GM21381 (cell line): ENCODE data around the gene SLC12A4.

Experiments
- ATAC-seq: cut with Tn5 transposase; IDR thresholded peaks from one replicate; pipeline ENCODE4 v1.9.1; 2021; ENCODE audit warnings: mild to moderate bottlenecking, moderate library complexity; ENCODE audit not compliant: unreplicated experiment

The SLC12A4 gene

DNA sequence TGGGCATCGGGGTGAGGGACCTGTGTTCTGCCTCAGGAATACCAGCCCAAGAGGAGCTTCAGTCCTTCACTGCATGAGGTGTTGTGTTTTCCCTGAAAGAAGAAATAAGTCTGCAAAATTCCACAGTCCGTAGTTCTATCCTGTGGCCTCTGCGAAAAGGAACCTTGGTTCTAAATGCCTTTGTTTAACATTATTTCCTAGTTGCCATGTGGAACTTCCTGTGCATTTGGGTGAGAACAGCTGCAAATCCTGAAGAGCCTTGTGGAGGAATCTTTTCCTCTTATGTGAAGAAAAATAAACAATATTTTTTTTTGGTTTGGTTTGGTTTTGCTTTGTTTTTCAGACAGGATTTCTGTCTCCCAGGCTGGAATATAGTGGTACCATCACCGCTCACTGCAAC lies 65.6 kb downstream of the SLC12A4 start:
- ATAC-seq, result no peak

DNA sequence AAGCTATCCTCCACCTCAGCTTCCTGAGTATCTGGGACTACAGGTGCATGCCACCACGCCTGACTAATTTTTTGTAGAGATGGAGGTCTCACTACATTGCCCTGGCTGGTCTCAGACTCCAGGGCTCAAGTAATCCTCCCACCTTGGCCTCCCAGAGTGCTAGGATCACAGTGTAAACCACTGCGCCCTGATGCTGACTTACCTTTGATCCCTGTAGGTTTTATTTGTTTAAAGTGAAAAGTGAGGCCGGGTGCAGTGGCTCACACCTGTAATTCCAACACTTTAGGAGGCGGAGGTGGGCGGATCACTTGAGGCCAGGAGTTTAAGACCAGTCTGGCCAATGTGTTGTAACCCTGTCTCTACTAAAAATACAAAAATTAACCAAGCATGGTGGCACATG lies 66.7 kb downstream of the SLC12A4 start:
- ATAC-seq, result no peak

DNA sequence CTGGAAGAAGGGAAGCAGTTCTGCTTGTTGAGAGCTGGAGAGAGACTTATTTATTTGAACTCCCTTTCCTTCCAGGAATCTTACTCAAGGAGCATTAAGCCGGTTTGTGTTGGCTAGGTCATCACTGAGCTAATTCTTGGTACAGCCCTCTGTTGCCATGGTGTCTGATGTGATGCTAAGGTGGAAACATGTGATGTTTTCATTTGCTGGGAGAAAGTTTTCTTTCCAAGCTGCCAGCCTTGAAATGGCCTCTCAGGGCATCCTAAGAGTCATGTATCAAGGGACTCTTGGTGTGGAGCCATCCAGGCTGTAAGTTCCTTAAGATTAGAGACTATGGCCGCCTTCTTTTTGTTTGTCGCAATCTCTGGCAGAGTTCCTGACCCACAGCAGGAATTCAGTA lies 71.2 kb downstream of the SLC12A4 start:
- ATAC-seq, result no peak

GRCh38 chr16:67893743-67894399 lies 74.6 kb downstream of the SLC12A4 start:
- ATAC-seq, result no peak
